WTC11 (cell line): ENCODE data around the gene CATSPER1.

Experiments
- CTCF ChIP-seq: fragments of 200-600 bp; IDR thresholded peaks from 2 replicates; pipeline ENCODE4 v1.8.0; 2022; ENCODE audit warnings: antibody characterized with exemption
- FOXK1 ChIP-seq: sonication (generic); formaldehyde crosslinking; IDR thresholded peaks from 2 replicates; pipeline ENCODE4 v1.8.0; 2022; ENCODE audit warnings: mild to moderate bottlenecking, moderate library complexity, missing genetic modification reagents
- JUN ChIP-seq: sonication (generic); formaldehyde crosslinking; IDR thresholded peaks from 2 replicates; pipeline ENCODE4 v1.8.0; 2023; ENCODE audit warnings: mild to moderate bottlenecking, missing genetic modification reagents
- ZNF317 ChIP-seq: sonication (generic); formaldehyde crosslinking; IDR thresholded peaks from 2 replicates; pipeline ENCODE4 v1.8.1; 2023; ENCODE audit warnings: low read depth, mild to moderate bottlenecking, moderate library complexity, missing genetic modification reagents, borderline replicate concordance
- TF ChIP-seq, protein P1 (sequence below): sonication (generic); formaldehyde crosslinking; IDR thresholded peaks from 2 replicates; pipeline ENCODE4 v1.8.0; 2022; ENCODE audit warnings: mild to moderate bottlenecking, missing genetic modification reagents
- TF ChIP-seq, protein P2 (sequence below): sonication (generic); formaldehyde crosslinking; IDR thresholded peaks from 2 replicates; pipeline ENCODE4 v1.8.0; 2022; ENCODE audit warnings: mild to moderate bottlenecking, missing genetic modification reagents

DNA sequence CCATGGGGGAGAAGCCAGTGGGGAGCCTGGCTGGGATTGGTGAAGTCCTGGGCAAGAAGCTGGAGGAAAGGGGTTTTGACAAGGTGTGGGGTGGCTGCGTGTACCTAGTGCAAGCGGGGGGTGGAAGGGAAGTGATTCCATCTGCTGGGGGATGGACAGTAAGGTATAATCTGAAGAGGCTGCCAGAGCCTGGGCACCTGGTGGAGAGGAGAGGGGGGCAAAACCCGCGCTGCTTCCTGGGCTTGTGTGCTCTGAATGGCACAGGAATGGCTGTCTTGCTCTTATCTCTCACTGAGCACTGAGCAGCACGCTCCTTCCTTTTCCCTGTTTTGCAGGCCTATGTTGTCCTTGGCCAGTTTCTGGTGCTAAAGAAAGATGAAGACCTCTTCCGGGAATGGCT, 23.0 kb downstream of the CATSPER1 start:
- TF ChIP-seq FOXK1: no peak
- TF ChIP-seq, protein P1, sequence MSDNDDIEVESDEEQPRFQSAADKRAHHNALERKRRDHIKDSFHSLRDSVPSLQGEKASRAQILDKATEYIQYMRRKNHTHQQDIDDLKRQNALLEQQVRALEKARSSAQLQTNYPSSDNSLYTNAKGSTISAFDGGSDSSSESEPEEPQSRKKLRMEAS (CRISPR knock-in tag): no peak
- TF ChIP-seq CTCF: no peak
- TF ChIP-seq ZNF317 (CRISPR knock-in tag): no peak
- no peak for TF ChIP-seq JUN (CRISPR knock-in tag)
- TF ChIP-seq, protein P2, sequence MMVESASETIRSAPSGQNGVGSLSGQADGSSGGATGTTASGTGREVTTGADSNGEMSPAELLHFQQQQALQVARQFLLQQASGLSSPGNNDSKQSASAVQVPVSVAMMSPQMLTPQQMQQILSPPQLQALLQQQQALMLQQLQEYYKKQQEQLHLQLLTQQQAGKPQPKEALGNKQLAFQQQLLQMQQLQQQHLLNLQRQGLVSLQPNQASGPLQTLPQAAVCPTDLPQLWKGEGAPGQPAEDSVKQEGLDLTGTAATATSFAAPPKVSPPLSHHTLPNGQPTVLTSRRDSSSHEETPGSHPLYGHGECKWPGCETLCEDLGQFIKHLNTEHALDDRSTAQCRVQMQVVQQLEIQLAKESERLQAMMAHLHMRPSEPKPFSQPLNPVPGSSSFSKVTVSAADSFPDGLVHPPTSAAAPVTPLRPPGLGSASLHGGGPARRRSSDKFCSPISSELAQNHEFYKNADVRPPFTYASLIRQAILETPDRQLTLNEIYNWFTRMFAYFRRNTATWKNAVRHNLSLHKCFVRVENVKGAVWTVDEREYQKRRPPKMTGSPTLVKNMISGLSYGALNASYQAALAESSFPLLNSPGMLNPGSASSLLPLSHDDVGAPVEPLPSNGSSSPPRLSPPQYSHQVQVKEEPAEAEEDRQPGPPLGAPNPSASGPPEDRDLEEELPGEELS (CRISPR knock-in tag): no peak
